ENCODE measurements around the gene SPATA16.

SPATA16 gene

GRCh38 chr3:172856795-172857742 is 284.0 kb downstream of the SPATA16 start:
- TF ChIP-seq, protein P1, sequence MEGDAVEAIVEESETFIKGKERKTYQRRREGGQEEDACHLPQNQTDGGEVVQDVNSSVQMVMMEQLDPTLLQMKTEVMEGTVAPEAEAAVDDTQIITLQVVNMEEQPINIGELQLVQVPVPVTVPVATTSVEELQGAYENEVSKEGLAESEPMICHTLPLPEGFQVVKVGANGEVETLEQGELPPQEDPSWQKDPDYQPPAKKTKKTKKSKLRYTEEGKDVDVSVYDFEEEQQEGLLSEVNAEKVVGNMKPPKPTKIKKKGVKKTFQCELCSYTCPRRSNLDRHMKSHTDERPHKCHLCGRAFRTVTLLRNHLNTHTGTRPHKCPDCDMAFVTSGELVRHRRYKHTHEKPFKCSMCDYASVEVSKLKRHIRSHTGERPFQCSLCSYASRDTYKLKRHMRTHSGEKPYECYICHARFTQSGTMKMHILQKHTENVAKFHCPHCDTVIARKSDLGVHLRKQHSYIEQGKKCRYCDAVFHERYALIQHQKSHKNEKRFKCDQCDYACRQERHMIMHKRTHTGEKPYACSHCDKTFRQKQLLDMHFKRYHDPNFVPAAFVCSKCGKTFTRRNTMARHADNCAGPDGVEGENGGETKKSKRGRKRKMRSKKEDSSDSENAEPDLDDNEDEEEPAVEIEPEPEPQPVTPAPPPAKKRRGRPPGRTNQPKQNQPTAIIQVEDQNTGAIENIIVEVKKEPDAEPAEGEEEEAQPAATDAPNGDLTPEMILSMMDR (IDR thresholded peaks at IDR 0.05; ENCODE audit: extremely low read depth, insufficient read depth, missing control alignments): no peak
- DNase-seq (ENCODE audit: low spot score): no peak
- in situ Hi-C loops (cut with MboI; ENCODE audit: low pct_unique_long_range_greater_than_20kb, low sequenced_read_pairs, unreplicated experiment): no loop called here

DNA sequence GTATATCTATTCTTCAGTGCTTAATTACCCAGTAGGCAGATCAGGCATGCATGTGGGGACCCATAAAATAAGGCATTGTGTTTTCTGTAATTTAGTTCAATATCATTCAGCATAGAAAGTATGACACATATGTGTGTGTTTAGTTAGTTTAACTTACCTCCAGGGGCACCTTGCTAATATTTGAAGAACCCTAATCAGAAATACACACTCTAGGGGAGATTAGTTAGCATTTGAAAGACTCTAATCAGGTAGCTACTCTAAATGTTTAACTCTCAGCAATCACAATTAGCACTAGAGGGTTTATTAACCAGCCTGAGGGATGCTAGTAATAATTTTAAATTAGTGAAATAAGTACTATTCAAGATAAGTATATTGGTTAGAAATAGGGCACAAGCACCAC is 286.0 kb downstream of the SPATA16 start:
- no peak for DNase-seq (ENCODE audit: low spot score)
- TF ChIP-seq, protein P1 (IDR thresholded peaks at IDR 0.05; ENCODE audit: extremely low read depth, insufficient read depth, missing control alignments): no peak
- in situ Hi-C loops (cut with MboI; ENCODE audit: low pct_unique_long_range_greater_than_20kb, low sequenced_read_pairs, unreplicated experiment): no loop called here

DNA sequence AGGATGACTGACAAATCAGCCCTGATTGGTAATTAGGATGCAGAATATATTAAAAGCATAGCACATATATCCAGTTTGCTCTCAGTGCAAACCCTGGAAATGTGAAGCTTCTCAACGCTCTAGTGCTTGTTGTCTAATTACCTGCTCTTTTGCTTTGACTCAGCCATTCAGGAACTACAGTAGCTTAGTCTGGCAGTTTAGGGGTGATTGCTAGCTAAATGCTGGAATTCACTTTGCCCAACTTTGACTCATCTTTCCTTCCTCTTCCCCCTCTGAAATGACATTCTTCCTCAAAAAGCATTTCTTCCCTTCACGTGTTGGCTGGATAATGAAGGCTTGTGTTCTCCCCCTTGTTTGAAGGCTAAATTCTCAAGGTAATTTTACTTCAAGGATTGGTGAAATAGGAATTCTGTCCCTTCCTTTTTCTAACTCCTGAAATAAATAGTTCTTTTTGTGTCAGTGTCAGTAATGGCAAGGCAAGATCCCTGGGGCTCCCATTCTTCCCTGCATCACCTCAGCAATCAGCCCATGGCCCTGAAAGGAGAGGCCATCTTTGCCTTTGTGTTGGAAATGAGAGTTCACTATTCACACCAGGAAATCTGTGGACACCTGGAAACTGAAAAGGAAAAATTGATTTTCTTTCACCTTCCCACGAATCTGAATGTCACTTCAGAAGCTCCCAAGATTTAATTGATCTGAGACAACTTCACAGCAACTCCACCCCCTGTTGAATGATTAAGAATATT is 286.9 kb downstream of the SPATA16 start:
- TF ChIP-seq, protein P1 (IDR thresholded peaks at IDR 0.05; ENCODE audit: extremely low read depth, insufficient read depth, missing control alignments): no peak
- in situ Hi-C loops (cut with MboI; ENCODE audit: low pct_unique_long_range_greater_than_20kb, low sequenced_read_pairs, unreplicated experiment): no loop called here
- DNase-seq (ENCODE audit: low spot score): no peak

DNA sequence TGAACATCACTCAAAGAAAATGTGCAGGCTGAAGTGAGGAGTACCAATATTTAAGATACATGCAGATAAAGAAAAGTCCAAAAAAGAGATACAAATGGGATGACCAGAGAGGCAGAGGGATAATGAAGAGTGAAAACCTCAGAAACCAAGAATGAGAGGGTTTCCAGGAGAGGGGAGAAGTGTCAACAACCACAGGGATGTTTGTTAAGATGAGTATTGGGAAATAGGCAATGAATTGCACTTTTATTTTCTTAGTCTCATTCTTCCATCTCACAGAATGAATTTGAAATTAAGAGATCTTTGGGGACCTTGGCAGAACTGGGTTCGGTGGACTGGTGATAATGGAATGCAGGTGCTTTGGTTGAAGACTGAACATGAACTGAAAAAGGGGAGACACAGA is 288.0 kb downstream of the SPATA16 start:
- DNase-seq (ENCODE audit: low spot score): no peak
- in situ Hi-C loops (cut with MboI; ENCODE audit: low pct_unique_long_range_greater_than_20kb, low sequenced_read_pairs, unreplicated experiment): no loop called here
- TF ChIP-seq, protein P1 (IDR thresholded peaks at IDR 0.05; ENCODE audit: extremely low read depth, insufficient read depth, missing control alignments): no peak

DNA sequence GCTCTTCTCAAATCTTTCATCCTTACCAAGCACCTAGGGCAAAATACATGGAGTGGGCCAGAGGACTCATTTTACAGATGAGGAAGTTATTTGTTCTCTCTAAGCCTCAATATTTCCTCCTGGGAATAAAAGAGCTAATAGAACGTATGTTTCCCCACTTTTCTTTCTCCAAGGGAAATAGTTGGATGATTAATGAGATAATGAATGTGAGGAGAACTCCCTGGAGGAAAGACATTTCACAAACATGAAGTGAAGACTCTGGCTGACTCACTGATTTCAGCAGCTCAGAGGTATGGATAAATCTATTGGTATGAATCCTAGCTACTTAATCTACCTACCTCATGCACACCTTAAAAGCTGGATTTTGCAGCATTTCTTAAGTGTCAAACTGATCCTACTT is 292.1 kb downstream of the SPATA16 start:
- no peak for DNase-seq (ENCODE audit: low spot score)
- in situ Hi-C loops (cut with MboI; ENCODE audit: low pct_unique_long_range_greater_than_20kb, low sequenced_read_pairs, unreplicated experiment): no loop called here
- TF ChIP-seq, protein P1 (IDR thresholded peaks at IDR 0.05; ENCODE audit: extremely low read depth, insufficient read depth, missing control alignments): no peak

DNA sequence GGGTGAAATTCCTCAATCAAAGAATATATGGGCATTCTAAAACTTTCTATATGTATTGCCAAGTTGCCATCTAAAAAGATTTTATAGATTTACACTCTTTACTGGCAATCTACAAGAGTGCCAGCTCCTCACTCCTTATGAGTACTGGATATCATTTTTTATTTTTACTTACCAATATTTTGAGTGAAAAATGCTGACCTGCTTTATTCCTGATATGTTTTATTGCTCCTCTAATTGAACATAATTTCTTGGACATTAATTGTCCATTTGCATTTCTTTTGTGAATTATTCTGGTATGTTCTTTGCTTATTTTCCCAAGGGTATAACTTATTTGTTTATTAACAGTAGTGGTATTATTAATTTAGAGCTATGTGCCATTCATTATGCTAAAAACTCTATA is 293.7 kb downstream of the SPATA16 start:
- in situ Hi-C loops (cut with MboI; ENCODE audit: low pct_unique_long_range_greater_than_20kb, low sequenced_read_pairs, unreplicated experiment): no loop called here
- no peak for DNase-seq (ENCODE audit: low spot score)
- TF ChIP-seq, protein P1 (IDR thresholded peaks at IDR 0.05; ENCODE audit: extremely low read depth, insufficient read depth, missing control alignments): no peak
